GM18526 (cell line): Measurements from ENCODE around the gene LPCAT2.

Source experiments
- POLR2A ChIP-seq: IDR thresholded peaks from 3 replicates; pipeline ENCODE4 v1.6.1; 2011; ENCODE audit not compliant: insufficient read length; ENCODE audit errors: extremely low read depth

The LPCAT2 gene, protein sequence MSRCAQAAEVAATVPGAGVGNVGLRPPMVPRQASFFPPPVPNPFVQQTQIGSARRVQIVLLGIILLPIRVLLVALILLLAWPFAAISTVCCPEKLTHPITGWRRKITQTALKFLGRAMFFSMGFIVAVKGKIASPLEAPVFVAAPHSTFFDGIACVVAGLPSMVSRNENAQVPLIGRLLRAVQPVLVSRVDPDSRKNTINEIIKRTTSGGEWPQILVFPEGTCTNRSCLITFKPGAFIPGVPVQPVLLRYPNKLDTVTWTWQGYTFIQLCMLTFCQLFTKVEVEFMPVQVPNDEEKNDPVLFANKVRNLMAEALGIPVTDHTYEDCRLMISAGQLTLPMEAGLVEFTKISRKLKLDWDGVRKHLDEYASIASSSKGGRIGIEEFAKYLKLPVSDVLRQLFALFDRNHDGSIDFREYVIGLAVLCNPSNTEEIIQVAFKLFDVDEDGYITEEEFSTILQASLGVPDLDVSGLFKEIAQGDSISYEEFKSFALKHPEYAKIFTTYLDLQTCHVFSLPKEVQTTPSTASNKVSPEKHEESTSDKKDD

DNA sequence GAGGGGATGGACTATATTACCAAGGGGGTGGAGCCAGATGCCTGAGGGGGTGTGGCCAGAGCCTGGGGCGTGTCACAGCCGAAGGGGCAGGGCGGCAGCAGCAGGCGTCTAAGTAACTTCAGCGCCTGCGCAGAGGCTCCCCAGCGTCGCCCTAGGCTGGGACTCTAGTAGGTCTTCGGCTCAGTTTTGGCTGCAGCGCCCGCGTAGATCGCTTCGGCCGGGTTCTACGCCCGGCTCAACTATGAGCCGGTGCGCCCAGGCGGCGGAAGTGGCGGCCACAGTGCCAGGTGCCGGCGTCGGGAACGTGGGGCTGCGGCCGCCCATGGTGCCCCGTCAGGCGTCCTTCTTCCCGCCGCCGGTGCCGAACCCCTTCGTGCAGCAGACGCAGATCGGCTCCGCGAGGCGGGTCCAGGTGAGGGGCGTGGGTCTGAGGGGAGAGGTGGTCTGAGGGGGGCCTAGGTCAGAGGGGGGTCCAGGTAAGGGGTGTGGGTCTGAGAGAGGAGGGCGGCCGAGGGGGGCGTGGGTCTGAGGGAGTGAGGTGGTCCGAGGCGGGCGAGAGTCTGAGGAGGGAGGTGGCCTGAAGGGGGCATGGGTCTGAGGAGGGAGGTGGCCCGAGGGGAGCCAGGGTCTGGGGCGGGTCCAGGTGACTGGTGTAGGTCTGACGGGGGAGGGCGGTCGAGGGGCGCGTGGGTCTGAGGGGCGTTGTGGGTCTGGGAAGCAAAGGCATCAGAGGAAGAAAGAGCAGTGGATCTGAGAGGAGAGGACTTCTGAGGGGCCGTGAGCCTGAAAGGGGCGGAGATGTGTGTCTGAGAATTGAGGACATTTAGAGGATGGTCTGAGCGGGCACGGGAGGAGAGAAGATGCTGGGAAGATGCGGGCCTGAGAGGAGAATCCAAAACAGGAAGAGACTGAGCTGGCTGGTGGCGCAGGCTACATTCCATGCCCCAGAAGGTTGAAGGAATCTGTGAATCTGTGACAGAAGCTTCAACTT, at the start of gene LPCAT2:
TSS of gene LPCAT2 (plus strand) at position 132 of the 991 bp plus-strand sequence. CDS start at position 242, 110 bp downstream.
- TF ChIP-seq POLR2A, result no peak

DNA sequence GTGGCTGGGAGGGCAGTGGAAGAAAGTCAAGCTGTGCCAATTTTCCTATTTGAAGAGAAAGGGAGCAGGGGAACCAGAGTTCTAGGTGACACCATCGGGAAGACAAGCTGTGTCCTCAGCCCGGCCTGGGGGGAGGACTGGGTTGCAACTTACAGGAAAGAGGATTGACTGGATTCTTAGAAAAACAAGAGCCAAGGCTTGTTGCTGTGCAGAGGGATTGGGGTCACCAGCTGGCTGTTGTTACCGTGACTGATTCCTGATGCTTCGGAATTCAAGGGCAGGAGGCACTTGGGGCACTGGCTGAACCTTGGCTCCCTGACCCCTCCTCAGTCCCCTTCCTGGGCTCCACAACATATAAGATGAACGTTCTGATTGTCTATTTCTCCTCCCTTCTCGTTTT, 46.6 kb upstream of the LPCAT2 start:
- no peak for TF ChIP-seq POLR2A

DNA sequence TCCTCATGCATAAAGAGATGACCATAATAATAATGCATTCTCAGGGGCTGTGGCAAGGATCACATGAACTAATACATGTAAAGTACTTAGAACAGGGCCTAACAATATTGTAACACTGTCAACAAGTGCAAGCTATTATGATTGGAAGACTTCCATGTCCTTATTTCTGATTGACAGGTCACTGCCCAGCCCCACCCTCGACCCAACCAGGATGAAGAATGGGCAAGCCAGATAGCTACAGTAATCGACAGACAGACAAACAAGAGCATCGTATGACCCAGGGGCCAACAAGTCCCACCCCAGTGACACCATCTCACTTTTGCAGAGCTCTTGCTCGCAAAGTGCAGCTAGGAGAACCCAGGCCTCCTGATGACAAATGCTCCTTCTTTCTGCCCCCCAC, 44.5 kb upstream of the LPCAT2 start:
- no peak for TF ChIP-seq POLR2A

DNA sequence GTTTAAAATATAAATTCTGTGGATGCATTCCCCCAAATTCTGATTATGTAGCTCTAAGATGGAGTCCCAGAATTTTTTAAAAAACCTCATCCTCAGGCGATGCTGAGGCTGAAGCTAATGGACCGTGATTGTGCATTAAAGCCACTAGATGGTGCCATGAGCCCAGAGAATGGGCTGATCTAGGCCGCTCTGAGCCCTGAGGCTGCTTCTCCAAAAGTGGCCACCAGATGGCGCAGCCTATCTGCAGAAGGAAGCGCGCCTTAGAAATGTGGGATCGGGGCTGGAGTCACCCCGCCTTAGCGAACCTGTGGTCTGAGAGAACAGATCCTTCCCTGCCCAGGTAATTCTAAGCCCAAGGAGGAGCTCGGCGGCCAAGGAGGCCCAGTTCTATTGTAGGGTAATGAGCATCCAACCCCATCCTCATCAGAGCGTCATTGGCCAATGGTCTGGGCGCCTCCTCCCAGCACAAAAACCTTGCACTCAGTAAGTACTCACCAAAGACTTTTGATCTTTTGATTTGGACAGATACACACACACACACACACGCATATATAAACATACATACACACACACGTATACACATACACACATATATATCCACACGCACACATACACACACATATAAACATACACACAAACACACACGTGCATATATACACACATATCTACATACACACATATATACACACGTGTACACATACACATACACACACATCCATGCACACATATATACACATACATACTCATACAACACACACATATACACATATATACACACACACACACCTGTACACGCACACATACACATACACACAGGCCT, 43.6 kb upstream of the LPCAT2 start:
- TF ChIP-seq POLR2A, result no peak

DNA sequence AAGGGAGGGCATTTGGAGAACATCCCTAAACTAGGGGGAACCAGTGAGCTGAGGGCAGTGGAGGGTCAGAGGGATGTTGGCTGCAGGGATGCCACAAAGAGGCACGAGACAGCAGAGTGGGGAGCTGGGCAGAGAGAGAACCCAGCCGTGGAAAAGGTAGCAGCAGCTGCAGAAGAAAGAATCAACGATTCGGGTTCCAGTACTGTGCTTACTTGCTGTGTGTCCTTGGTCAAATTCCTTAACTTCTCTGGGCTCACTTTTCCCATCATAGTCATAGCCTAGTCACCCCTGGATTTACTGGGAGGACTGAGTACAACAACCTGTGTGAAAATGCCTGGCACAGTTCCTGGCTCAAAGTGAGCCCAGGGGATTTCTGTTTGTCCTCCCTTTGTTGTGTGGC, 42.7 kb upstream of the LPCAT2 start:
- TF ChIP-seq POLR2A, result no peak

DNA sequence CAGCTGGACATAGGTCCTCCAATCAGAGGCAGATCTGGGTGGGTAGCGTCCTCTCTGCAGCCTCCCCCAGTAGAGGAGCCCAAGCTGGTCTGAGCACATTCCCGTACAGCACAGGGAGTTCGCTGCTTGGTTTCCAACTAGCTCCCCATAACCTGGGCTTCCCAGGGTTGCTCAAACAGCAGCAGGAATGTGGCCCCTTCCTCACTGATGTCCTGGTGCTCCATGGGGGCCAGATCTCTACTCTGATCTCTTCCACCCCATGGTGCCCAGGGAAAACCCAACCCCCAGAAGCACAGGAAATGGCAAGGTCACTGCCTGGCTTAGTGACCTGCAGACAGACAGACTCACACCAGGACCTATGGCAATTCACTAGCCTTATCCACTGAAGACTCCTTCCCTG, 41.0 kb upstream of the LPCAT2 start:
- no peak for TF ChIP-seq POLR2A

DNA sequence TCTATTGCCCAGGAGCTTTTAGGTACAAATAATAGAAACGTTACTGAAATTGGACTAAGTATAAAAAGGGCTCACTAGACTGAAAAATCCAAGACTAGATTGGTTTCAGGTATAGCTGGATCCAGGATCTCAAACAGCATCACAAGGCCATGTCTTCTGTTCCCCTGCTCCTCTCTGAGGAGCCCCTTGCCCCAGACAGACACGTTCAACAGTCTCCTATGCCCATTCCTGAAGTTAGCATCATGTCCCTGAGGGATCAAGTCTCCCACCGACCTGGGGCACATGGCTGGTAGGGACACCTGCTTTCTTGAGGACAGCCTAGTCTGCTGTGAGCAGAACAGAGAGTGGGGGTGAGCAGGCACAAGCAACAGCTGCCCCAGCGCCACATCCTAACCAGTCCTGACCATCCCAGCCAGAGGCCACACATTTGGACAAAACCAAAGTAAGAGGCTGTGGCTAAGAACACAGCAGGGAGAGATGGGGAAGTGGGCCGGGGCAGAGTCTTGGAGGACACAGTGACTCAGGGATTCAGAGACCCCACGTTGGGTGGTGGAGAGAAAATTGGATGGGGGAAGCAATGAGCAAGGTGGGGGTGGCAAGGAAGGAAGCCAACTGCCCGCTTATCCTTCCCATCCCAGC, 40.4 kb upstream of the LPCAT2 start:
- no peak for TF ChIP-seq POLR2A

DNA sequence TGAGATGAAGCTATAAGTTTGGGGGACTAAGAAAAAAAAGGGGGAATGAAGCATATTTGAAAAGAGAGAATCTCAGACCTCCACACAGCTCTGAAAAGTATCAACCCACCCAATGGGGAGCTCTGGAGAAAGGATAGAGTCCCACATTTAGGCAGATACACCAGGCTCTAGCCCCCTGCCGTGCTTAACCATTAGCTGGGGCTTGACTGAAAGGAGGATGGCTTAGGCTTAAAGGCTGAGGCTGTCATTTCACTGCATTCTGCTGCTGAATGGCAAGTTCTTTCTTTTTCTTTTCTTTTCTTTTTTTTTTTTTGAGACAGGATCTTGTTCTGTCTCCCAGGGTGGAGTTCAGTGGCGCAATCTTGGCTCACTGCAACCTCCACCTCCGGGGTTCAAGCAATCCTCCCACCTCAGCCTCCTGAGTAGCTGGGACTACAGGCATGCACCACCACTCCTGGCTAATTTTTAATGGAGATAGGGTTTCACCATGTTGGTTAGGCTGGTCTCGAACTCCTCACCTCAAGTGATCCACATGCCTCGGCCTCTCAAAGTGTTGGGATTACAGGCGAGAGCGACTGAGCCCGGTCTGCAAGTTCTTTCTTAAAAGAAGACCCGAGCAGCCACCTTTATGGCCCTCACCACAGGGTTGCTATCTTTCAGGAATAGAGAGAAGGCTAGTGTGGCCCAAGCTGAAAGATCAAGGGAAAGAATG, 38.9 kb upstream of the LPCAT2 start:
- TF ChIP-seq POLR2A, result no peak

DNA sequence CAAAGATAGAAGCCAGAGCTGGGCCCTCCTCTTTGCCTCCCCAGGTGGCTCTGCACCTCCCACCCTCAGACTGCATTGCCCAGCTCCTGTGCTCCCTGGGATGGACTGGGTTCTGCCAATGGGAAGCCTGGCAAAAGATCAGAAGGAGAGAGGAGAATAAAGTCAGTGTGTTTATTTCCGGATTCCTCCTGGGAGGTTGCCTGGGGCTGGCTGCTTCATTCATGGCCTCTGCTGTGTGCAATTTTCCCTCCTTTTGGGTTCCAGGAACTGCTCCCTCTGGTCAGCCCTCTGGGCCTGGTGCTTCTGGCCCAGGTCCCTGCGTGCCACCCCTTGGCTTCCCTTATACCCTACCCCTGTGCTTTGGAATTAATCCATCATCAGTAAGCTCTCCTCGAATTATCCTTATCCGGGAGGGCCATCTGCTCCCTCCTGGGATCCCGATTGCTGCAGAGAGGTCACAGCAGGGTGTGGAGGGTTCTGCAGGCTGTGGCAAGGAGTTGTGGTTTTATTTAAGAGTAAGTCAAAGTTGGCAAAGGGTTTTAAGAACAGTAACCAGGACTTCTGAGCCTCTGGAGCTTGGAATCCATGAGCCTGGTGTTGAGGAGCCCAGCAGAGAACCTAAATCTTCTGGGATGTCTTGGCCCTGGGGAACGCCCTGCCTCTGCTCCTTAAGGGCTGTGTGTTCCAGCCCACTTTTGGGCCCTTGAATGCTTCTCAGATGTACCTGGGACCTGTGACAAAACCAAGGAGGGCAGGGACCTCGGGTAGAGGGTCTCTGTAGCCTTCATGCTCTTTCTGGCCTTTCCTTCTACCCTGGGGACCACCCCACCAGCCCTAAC, 38.1 kb upstream of the LPCAT2 start:
- TF ChIP-seq POLR2A, result no peak

DNA sequence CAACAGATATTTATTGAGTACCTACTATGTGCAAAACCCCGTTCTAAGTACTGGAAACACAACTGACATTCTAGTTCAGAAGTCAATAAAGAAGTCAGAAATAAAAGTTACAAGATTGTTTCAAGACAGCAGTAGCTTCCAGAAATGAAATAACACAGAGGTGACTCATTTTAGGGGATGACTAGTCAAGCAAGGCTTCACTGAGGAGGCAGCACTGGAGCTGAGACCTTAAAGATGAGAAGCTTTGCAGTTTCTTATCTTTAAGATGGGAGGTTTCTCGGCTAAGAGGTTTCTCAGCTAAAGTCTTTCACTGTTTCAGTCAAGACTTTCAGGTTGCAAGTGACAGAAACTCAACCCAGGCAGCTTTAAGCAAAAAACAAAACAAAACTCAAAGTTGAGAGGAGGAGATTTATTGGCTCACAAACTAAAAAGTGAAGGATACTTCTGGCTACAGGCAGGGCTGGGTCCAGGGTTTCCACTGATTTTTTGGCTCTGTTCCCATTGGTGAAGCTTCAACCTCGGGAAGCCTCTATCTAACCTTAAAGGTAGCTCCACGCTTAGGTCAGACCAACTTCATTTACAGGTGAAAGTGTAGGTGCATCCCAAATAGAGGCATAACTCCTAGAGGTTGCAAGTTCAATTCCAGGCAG, 37.3 kb upstream of the LPCAT2 start:
- TF ChIP-seq POLR2A, result no peak

DNA sequence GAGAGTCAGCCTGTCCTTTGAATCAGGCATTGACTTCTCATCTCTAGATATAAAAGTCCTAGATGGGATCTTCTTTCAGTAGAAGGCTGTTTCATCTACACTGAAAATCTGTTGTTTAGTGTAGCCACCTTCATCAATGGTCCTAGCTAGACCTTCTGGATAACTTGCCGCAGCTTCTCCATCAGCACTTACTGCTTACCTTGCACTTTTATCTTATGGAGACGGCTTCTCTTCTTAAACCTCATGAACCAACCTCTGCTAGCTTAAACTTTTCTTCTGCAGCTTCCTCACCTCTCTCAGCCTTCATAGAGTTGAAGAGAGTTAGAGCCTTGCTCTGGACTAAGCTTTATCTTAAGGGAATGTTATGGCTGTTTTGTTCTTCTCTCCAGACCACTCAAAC, 35.3 kb upstream of the LPCAT2 start:
- no peak for TF ChIP-seq POLR2A

DNA sequence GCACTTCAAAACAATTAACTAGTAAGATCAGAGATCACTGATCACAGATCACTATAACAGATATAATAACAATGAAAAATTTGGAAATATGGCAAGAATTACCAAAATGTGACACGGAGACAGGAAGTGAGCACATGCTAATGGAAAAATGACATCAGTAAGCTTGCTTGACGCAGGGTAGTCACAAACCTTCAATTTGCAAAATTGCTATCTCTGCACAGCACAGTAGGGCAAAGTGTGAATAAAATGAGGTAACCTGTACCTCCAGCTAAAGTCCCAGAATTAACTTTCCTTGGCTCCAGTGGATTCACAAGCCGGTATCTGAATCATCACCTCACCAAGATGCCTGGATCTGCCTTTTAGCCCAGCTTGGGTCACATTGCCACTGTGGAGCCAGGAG, 34.1 kb upstream of the LPCAT2 start:
- no peak for TF ChIP-seq POLR2A

DNA sequence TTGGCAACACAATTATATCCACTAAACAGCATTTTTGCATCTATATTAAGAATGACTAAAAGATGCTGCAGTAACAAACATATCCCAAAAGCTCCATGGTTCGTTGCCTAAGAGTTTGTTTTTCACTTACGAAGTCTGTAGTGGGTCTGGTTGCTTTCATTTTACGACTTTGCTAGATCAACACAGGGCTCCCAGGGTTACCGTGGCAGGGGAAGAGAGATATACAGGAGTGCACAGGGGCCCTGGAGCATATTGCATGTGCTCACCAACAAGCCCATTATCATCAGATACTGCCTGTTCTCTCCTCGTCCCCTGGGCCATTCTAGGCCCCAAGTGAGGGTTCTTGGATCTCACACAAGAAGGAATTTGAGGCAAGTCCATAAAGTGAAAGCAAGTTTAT, 33.0 kb upstream of the LPCAT2 start:
- TF ChIP-seq POLR2A, result no peak
